Measurements from ENCODE around the gene RIPK1.

The RIPK1 gene

GRCh38 chr6:3086282-3086946, 18.1 kb downstream of the RIPK1 start:
- no peak for DNase-seq

GRCh38 chr6:3088446-3088845, 20.2 kb downstream of the RIPK1 start:
- DNase-seq, result no peak

- DNase-seq, result no peak
Measured at GRCh38 chr6:3088968-3089367, 20.7 kb downstream of the RIPK1 start.

GRCh38 chr6:3090013-3090412, 21.7 kb downstream of the RIPK1 start:
- DNase-seq, result no peak

- DNase-seq, result no peak
Measured at GRCh38 chr6:3094815-3095214, 26.5 kb downstream of the RIPK1 start.

- no peak for DNase-seq
Measured at GRCh38 chr6:3102875-3103274, 34.6 kb downstream of the RIPK1 start.

- DNase-seq, result no peak
Measured at GRCh38 chr6:3108746-3109414, 40.6 kb downstream of the RIPK1 start.

GRCh38 chr6:3109761-3110160, 41.5 kb downstream of the RIPK1 start:
- DNase-seq, result no peak

GRCh38 chr6:3114377-3114776, 46.1 kb downstream of the RIPK1 start:
- no peak for DNase-seq

- no peak for DNase-seq
Measured at GRCh38 chr6:3117912-3118352, 49.6 kb downstream of the RIPK1 start.

GRCh38 chr6:3118353-3119039, 50.2 kb downstream of the RIPK1 start, which contains the start of gene BPHL:
Gene BPHL, plus strand, starts transcription at chr6:3118711. Its CDS starts 30 bp downstream, at chr6:3118741.
- peak; percentile 88 for DNase-seq

GRCh38 chr6:3119040-3119723, 50.9 kb downstream of the RIPK1 start:
- DNase-seq, result no peak

GRCh38 chr6:3120765-3121089, 52.4 kb downstream of the RIPK1 start:
- DNase-seq, result no peak

- DNase-seq, result no peak
Measured at GRCh38 chr6:3122823-3123182, 54.5 kb downstream of the RIPK1 start.

- DNase-seq, result no peak
Measured at GRCh38 chr6:3124667-3125066, 56.4 kb downstream of the RIPK1 start.

- DNase-seq, result no peak
Measured at GRCh38 chr6:3125815-3126214, 57.5 kb downstream of the RIPK1 start.

- no peak for DNase-seq
Measured at GRCh38 chr6:3128356-3129108, 60.2 kb downstream of the RIPK1 start.

GRCh38 chr6:3131695-3132094, 63.4 kb downstream of the RIPK1 start:
- DNase-seq, result no peak

GRCh38 chr6:3133515-3133914, 65.2 kb downstream of the RIPK1 start:
- DNase-seq, result no peak

GRCh38 chr6:3135668-3136291, 67.5 kb downstream of the RIPK1 start:
- no peak for DNase-seq

GRCh38 chr6:3136292-3137011, 68.2 kb downstream of the RIPK1 start:
- no peak for DNase-seq
